HG03460 (cell line): Measurements from ENCODE around the gene PLEKHH1.

Source experiments
- ATAC-seq: cut with Tn5 transposase; IDR thresholded peaks from one replicate; pipeline ENCODE4 v1.9.1; 2021; ENCODE audit not compliant: unreplicated experiment

PLEKHH1 gene

DNA sequence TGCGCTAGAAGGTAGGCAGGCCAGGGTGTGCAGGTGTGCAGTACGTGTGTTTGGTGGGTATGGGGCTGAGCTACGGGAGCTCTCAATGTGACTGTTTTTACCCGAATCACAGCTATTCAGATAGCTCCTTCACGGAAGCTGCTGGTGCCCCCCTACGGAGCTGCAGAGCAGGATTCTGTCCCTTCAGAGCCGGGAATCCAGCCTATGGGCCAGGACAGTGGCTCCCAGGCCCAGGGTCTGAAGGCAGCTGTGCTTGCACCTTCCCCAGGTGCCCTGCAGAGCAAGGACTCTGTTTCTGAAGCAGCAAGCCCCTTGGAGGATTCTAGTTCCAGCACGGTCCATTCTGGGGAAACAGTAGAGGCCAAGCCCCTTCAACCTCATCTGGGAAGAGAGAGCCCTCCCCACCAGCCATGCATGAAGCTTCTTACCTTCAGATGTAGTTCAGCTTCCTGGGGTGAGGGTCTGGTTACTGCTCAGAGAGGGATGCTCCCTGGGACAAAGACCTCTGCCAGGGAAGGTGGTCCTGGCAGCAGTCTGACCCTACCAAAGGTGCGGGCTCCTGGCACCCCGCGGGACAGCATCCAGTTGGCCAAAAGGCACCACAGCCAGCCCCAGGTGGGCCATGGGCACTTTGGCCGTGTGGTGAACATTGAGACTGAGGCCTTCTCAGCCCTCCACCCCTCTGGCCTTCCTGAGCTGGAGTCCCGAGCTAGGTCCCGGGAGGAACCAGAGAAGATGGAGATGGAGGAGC, 29.1 kb downstream of the PLEKHH1 start:
- no peak for ATAC-seq

GRCh38 chr14:67562776-67563150, 29.7 kb downstream of the PLEKHH1 start:
- no peak for ATAC-seq

GRCh38 chr14:67564236-67564635, 31.1 kb downstream of the PLEKHH1 start:
- ATAC-seq = no peak

DNA sequence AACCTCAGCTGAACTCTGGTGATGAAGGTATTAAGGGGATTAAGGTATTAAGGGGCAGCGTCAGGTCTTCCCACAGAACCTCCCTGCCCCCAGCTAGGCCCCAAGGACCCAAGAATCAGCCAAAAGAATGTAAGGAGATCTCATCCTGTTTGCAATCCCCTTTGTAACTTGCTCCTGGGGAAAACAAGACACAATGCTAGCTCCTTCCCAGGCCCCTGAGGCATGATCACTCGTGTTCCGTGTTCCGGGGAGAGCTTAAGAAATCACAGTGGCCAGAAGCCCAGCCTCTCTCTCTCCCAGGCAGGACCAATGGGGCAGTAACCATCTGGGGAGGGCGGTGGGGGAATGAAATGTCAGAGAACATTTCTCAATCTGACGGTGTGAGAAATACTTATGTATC, 33.8 kb downstream of the PLEKHH1 start:
- ATAC-seq = no peak

GRCh38 chr14:67567654-67568053, 34.6 kb downstream of the PLEKHH1 start:
- no peak for ATAC-seq

- no peak for ATAC-seq
Measured at GRCh38 chr14:67569011-67569650, 36.0 kb downstream of the PLEKHH1 start.

GRCh38 chr14:67569651-67570290, 36.7 kb downstream of the PLEKHH1 start:
- ATAC-seq = no peak

- no peak for ATAC-seq
Measured at GRCh38 chr14:67570453-67570852, 37.4 kb downstream of the PLEKHH1 start.

GRCh38 chr14:67571275-67571990, 38.3 kb downstream of the PLEKHH1 start:
- ATAC-seq = no peak

GRCh38 chr14:67571991-67572323, 38.9 kb downstream of the PLEKHH1 start:
- no peak for ATAC-seq

GRCh38 chr14:67572608-67573007, 39.5 kb downstream of the PLEKHH1 start:
- ATAC-seq = no peak

GRCh38 chr14:67573228-67574010, 40.3 kb downstream of the PLEKHH1 start:
- ATAC-seq = no peak

GRCh38 chr14:67574156-67574555, 41.1 kb downstream of the PLEKHH1 start:
- no peak for ATAC-seq

DNA sequence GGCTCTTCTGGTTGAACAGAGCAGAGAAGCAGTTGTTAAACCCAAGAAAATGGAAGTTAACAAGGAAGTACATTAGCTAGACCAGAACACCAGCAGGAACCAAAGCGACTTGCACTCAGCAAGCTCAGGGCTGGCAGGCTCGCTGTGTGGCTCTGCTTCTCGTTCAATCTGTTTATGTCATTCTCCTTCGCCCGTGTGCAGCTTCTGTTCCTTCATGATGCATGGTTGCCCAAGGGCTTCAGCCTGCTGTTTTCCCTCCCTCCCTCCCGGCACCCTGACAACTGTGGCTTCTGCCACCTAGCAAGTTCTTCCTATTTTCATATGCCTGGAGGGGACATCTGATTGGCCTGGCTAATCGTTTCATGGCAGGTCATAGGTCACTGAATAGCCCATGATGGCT, 41.7 kb downstream of the PLEKHH1 start:
- ATAC-seq = no peak

DNA sequence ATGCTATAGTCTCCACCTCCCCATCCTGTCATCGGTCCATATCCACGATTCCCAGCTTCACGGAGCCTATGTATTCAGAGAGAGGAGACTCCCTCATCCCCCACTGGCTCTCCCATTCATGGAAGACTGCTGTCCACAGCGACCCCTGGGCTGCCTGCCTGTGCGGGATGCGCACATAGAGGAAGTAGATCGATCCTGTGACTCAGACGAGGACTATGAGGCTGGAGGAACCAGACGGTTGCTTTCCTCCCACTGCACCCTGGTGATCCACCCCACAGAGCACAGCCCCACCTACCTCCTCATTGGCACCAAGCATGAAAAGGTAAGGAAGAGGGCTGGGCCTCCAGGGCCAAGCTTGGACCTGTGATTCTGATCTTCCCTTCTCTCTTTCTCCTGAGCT, 42.6 kb downstream of the PLEKHH1 start:
- no peak for ATAC-seq

DNA sequence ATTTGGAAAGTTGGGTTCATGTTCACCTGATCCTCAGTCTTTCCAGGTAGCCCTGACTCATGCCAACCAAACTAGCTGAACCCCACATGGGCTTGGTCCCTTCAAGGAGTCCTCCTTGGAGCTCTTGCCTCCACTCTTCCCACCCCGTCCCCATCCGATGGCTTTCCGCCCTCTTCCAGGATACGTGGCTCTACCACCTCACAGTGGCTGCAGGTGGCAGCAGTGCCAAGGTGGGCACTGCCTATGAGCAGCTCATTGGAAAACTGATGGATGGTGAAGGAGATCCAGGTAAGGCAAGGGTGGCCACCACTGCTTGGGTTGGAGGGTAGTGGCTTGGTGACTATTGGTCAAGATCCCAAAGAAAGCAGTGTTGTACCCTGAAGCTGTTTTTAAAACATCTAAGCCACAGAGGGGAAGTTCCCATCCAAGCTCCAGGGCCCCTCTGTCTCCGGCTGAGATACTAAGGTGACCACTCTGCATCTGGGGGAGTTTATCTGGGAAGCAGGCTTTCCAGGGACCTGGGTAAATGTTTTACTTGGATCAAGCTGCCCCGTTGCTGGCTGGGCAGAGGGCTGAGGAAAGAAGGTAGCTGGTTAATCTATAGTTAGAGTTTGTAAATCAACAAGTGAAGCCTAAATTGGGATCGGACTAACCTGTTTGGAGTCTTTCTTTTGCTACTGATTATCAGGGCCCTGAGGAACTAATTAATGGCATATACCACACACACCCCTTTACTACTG, 43.3 kb downstream of the PLEKHH1 start:
- ATAC-seq = no peak

DNA sequence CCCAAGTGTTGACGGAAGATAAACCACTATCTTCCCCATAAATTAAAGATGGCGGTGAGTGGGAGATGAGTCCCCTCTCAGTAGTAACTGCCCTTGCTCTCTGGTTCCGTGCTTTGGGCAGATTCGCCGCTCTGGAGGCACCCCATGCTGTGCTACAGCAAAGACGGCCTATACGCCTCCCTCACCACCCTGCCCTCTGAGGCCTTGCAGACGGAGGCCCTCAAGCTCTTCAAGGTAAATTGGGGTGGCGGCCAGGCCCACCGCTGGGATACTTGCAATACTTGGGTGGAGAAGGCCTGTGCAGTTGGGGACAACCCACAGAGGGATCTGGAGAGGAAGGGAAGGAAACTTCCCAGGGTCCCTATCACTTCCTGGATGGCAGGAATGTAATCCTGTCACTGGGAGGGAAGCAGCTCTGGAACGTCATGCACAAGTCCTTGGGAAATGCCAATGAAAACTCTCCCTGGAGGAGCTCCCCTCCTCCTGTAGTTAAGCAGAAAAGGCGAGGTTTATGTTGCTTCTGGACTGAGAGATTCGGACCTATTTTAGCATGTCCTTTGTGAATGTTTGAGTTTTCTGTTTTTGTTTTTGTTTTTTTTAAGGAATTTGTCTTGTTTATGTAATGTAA, 44.2 kb downstream of the PLEKHH1 start:
- ATAC-seq = no peak

DNA sequence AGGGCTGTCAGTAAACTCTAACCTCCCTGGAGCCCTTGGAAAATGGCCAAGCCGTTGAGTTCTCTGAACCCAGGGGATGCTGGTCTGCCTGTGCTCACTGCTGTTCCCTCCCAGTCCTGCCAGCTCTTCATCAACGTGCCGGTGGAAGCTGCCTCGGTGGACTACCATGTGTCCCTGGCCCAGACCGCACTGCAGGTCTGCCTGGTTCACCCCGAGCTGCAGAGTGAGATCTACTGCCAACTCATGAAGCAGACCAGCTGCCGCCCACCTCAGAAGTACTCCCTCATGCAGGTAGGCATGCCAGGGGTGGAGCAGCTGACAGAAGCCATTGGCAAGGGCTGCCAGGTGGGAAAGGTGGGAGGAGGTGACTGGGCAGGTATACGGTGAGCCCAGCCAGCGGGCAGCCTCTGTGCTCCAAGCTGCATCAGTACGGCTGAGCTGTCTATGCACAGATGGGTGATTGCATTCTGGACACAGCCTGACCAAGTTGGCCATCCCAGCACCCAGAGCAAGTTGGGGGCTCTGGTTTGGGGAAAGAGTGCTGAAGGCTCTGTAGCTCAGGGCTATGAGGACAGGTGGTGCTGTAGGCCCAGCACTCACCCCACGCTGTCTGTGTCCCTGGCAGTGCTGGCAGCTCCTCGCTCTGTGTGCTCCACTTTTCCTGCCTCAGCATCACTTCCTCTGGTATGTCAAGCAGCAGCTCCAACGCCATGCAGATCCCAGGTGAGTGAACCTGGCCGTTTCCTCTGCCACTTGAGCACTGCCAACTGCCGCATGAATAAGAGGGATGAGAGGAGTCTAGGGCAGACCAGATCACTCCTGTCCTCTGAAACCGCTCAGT, 45.0 kb downstream of the PLEKHH1 start:
- no peak for ATAC-seq

- no peak for ATAC-seq
Measured at GRCh38 chr14:67579040-67579439, 46.0 kb downstream of the PLEKHH1 start.
